Testis (tissue), 2 donors: ENCODE measurements around the gene FEN1.

ENCODE experiments used
- CTCF ChIP-seq, 3 experiments: fragments of 450-650 bp in 2 of 3; fragments of 200-600 bp in 1 of 3; sonication (generic) in 1 of 3; IDR thresholded peaks; one replicate each; pipeline ENCODE4 v1.5.1; 2016 to 2019; ENCODE audit warnings: antibody characterized with exemption in 3 of 3, mild to moderate bottlenecking in 2 of 3, moderate library complexity in 1 of 3
- POLR2A ChIP-seq: fragments of 450-650 bp; IDR thresholded peaks from one replicate; pipeline ENCODE4 v1.6.1; 2017; ENCODE audit warnings: antibody characterized with exemption, mild to moderate bottlenecking, moderate library complexity

GRCh38 chr11:61771195-61771894 lies 21.4 kb upstream of the FEN1 start:
- TF ChIP-seq CTCF (IDR thresholded peaks at IDR 0.05) (no peak), POLR2A (no peak)
